Activated T-helper 1 cell treated with anti-CD3 and anti-CD28 coated beads, Interleukin-2, amount 50 U/mL, for 16 hours (primary cell): ENCODE results near the gene VPS45.

ENCODE experiments used
- DNase-seq, 2 donors: peaks; one replicate each; pipeline ENCODE4 v3.0.0-alpha.2; 2020; ENCODE audit warnings: low read depth in 1 of 2, low spot score in 1 of 2

The VPS45 gene

DNA sequence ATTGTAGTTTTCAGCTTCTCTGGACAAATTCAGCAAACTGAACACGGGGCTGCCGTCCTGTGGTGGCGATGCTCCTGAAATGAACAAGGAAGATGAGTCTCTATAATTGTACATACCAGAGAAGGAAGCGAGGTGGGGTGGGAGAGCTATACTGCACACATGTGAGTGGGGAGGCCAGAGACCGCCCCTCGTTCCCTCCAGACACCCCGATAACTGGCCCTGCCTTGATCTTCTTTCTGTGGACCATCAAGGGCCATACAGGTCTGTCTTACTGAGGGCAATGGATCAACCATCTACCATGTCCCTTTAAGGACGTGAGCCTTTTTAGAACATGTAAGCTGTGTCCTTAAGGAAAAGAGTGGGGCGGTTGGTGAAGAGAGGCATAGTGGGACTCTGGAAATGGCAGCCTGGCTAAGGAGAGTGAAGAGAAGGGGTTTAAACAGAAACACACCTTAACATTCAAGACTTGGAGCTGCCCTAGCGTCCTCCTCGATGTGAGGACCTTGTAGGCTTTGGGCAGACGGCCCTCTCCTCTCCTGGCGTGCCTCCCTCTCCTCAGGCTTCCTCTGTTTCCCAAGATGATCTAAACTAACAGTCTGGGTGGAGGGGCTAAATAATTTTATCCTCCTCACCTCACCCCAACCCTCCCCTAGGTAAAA is 88.0 kb downstream of the VPS45 start:
- no peak for DNase-seq

DNA sequence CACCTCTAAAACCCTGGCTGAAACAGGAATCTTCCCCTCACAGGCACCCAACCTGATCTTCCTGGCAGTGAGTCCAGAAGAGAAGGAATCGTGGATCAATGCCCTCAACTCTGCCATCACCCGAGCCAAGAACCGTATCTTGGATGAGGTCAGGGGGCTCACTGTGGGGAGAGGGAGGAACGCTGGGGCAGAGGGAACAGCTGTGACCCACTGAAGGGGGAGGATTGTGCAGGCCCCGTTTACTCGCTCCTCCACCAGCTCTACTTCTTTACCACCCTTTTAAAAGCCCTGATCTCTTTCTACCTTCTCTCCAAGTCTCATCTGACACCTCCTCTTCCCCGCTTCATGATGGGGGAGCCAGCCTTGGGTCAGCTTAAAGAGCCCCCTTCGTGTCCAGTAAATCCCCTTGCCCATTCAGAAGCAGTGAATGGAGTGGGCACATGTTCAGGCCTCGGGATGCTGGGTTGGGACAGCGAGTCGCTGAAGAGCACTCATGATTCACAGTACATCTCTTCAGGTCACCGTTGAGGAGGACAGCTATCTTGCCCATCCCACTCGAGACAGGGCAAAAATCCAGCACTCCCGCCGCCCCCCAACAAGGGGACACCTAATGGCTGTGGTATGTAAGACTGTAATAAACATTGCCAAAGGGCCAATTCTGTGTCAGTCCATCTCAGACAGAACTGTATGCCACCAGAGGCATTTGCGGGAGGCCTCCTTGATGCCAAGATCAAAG is 89.5 kb downstream of the VPS45 start:
- DNase-seq = no peak

DNA sequence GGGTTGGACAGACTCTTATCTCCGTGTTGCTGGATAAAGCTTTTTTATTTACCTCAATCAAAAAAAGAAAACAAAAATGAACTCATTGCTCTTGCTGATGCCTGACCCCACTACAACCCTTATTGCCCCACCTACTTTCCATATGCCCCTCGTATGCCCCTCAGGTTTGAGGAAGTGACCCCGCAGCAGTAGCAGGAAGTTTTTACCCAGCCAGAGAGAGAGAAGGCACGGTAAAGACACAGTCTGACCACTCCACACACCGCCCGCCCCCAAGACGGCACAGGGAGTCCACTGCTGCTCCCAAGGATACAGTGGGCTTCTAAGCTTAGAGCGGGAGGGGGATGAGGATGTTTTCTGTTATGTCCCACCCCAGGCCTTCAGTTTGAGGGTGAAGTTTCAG is 92.0 kb downstream of the VPS45 start:
- no peak for DNase-seq

DNA sequence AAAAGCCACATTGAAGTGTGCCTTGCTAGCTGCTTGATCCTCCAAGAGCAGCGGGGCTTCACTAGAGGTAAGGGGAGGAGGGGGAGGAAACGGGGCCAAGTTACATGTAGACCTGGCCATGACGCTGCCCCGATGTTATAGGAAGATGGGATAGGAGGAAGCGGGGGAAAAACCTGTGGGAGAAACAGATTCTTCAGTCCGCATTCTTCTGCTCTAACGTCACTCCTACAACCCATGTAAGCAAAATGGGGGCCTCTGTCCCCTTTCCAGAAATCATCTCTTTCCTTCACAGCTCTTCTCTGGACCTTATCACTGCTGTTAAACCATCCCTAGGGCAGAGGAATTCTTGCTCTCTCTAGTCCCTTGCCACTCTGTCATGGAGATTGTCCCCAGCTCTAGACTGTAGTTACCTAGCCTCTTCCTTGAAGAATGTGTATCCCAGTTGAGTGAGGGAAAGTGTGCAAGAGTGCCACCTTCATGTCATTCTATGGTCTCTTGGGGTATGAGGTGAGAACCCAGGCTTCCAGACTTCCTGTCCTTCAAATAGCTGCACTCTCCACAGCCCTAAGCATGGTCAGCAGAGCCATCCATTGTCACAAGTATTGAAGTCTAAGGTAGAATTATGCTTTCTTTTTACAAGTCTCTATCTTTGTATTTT is 93.5 kb downstream of the VPS45 start:
- no peak for DNase-seq

DNA sequence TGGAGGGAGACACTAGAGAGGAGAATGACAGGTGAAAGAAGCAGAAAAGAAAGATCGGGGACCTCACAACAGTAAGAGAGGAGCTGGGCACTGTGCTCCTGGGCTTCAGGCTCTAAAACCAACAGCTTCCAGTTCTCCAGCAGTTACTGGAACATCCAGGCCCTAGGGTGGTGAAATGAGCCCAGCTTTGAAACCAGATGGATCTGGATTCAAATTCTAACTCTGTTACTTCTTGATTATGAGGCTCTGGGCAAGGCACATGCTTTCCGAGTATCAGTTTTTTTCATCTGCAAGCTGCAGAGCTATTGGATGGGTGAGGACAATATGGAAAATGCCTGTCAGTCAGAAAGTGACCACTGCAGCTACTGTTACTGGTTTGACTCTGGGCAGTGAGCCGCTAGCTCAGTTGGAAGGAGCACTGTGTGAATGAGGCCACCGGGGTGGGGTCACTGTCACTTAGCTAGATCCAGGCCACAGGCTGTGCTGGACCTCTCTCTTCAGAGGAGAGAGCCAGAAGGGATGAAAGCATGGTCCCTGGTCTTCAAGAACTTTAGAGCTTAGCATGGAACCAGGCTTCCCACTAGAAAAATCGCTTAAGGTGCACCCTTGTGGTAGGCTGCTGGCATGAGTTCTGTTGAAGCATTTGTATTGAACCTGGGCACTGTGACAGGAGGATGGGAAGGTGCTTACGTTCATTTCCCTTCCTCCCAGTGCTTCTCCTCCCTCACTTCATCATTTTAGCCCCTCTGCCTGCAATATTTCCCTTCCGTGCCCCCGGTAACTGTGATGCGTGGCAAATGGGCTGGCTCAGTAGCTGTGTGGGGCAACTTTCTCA is 94.4 kb downstream of the VPS45 start:
- DNase-seq = no peak

DNA sequence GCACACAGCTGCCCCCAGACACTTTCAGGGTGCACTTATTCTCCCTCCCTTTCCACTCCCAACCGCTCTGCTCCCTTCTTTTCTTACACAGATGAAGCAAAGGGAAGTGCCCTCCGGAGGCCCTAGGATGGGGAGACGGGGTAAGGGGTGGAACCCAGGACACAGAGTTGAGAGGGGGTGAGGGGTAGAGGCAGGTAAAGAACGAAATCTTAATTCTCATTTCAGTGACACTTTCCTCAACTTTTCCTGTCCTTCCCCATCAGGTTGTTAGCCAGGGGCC is 94.9 kb downstream of the VPS45 start:
- DNase-seq = no peak

DNA sequence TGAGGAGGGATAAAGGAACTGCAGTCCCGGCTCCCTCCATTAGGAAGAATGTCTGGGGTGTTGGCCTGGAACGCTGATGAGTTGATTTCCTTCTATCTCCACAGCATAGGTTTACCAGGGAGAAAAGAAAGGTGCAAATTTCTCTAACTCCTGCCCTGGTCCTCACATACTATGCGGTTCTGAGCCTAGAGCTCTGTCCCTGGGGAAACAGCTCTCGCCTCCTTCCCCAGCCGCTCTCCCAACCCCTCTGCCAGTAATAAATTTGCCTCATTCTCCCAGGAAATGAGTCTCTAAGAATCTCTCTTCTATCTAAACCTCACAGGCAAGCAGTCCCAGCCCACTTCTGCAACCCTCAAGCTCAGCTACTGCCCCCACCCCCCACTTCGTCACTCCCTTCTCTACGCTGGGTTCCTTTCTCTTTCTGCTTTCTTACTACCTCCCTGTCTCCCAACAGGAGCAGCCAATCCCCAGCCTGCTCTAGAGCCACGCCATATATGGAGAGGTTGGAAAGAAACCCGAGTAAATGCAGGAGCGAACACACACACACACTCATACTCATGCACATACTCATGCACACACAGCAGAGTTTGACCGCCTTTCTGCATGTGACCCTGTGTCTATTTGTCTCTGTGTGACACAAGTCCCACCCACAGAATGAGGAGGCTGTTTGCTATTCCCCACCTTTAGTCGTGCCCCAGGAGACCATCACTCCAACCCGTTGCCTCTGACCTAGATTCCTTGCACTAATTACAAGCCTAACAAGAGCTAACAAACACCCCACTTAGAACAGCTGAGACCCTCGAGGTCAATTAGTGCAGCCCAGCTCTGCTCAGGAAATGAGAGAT is 95.5 kb downstream of the VPS45 start:
- no peak for DNase-seq

DNA sequence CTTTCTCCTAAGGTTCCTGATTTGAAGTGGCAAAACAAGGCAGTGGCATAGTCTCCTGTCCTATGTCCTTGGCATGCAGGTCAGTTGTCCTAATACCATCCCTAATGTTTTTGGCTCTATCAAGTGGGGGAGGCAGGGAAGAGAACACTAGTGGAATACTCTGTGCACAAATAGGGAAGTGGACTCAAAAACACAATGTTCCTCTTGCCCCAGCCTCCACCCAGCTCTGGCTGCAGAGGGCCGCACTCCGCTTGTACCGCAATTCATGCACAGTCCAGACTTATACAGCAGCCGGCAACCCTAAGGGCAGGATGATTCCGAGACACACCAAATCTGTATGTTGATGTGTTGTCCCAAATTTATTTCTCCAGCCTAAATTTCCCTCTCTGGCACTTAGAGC is 96.6 kb downstream of the VPS45 start:
- no peak for DNase-seq

DNA sequence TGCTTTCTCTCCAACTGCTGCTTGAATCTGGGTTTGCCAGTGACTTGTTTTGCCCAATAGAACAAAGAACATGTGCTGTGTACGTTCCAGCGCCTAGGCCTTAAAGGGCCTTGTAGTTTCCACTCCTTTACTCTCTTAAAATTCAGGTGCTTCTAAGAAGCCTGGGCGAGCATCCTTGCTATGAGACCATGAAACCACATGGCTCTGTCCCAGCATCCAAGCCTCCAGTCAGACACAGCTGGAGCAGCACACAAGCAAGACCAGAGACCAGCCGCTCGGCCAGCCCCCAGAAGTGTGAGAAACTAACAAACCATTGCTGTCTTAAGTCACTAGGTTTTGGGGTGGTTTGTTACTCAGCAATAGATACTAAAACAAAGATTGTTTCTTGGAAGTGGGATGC is 97.2 kb downstream of the VPS45 start:
- no peak for DNase-seq

DNA sequence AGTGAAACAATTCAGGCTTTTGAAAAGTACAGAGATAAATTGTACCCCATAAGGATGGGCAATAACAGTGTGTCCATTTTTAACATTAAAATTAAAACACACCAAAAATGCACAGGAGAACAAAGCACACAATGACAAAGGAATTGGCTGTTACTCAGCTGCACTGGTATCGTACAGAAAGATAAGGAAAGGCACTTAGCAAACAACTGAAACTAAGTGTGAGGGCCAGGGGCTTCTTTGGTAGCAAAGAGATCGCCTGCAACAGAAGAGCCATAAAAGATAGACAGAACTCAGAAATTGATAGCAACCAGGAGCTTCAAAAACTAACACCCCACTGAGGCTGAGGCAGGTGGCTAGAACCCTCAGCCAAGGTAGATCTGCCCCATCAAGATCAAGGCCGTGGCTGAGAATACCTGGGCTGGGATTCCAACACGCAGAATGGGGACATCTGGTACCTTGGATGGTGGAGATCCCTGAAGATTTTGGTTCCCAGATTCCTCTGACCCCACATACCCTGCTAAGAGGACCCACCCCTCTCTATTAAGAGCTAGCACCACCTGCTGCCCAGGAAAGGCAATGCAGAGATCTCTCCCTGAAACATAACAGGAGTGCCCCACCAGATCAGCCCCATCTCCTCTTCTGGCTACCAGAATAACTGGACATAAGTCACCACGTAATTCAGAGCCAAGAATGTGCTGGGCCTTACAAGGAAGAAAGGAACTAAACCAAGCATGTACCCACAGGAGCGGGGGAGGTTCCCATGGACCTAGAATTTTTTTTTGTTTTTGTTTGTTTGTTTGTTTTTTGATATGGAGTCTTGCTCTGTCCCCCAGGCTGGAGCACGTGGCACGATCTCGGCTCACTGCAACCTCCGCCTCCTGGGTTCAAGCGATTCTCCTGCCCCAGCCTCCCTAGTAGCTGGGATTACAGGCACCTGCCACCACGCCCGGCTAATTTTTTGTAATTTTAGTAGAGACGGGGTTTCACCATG is 98.3 kb downstream of the VPS45 start:
- peak; percentile 11 to 18 for DNase-seq

DNA sequence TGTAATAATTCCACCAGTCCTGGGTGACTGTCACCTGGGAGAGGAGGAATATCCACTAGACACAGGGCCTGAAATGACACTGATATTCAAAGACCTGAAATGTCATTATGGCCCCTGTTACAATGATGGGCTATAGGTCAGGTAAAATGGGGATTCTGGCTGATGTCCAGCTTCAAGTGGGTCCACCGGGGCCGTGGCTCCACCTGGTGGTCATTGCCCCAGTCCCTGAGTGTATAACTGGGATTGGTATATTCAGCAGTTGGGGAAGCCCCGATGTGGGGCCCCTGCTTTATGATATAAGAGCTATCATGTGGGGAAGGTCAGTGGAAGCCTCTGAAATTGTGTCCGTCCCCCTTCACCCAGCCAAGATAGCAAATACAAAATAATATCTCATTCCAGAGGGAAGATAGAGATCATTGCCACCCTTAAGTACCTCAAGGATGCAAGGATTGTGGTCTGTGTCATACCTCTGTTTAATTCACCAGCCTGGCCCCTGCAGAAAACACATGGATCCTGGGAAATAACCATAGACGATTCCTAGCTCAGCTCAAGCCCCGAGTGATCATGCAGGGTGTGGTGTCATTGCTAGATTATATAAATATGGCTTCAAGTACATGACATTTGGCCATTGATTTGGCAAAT is 101.5 kb downstream of the VPS45 start:
- DNase-seq = peak; percentile 23 to 24

DNA sequence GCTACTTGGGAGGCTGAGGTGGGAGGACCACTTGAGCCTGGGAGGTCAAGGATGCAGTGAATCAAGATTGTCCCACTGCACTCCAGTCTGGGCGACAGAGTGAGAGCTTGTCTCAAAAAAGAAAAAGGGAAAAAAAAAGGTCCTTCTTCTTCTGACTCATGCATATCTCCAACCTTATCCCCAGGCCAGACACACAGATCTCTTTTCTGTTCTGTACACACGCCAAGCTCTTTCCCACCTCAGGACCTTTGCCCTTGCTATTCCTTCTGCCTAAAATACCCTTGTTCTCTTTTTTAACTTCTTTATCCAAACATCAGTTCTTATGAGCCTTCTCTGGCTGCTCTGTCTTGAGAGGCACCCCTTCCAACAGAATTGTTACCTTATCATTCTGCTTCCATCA is 104.2 kb downstream of the VPS45 start:
- DNase-seq = no peak

DNA sequence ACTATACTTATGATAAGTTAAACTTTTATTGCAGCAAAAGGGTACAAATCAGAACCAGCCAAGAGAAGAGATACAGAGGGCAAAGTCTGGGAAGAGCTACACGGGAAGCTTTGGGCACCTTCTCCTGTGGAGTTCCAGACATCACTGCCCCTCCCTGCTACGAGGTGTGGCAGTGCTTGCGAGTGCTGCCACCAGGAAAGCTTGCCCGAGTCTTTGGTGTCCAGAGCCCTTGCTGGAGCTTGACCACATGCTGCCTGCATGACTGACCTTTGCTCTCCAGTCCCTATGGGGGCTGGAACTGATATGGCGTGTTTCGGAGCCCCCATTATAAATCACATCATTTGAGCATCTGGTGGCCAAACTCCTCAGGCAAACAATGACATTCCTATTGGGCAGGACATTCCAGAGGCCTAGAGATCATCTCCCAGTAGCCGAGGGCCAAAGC is 105.6 kb downstream of the VPS45 start:
- no peak for DNase-seq

DNA sequence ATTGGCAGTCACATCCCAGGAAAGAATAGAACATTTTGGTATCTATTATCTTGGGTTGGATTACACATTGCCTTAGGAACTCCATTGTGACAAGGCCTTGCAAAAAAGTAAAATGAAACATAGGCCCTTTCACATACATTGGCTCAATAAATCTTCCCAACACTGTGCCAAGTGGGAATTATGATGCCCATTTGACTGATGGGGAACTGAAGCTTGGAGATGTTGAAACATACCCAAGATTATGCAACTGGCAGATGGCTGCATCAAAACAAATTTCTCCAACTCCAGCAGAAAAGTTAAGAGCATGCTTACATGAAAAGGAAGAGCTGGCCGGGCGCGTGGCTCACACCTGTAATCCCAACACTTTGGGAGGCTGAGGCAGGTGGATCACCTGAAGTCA is 109.0 kb downstream of the VPS45 start:
- DNase-seq = no peak

DNA sequence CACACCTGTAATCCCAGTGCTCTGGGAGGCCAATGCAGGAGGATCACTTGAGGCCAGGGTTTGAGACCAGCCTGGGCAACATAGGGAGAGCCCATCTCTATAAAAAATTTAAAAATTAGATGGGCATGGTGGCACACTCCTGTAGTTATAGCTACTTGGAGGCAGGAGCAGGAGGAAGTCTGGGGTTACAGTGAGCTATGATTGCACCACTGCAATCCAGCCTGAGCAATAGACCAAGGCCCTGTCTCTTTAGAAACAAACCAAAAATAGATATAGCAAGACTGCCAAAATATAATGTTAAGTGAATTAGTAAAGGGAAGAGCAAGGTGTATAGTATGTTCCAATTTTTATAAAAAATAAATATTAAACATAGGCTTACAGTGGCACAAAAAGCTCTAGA is 111.0 kb downstream of the VPS45 start:
- no peak for DNase-seq

DNA sequence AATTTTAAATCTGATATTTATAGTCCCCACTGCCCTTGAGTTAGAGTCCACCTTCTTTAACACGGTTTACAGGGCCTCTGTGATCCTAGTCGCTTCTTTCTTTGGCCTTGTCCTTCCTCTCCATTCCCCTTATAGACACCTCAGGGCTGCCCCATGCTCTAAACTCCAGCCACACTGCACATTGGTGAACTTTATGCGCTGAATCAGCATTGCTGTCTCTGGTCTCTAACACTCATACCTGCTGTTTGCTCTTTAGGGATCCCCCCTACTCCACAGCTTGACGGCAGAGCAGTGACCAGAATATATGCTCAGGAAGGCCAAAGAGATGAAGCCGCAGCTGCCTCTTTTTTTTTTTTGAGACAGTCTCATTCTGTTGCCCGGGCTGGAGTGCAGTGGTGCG is 112.3 kb downstream of the VPS45 start:
- DNase-seq = no peak

DNA sequence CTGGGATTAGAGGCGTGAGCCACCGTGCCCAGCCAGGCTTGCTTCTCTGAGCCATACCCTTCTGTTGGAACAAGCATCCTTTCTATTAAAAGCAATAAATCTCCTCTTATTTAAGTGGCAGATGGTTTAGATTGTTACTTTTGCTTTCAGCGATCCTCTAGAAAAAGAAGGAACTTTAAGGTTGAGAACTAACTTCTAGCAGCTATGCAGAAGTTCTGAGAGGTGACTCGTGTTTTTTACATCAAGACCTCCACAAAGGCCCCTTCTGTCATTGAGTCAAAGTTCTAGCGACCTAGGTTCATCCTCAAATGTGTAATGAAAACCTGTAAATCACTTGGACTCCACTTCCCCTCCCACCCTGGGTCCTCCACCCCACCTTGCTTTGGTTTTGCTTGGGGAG is 112.9 kb downstream of the VPS45 start:
- DNase-seq = no peak

DNA sequence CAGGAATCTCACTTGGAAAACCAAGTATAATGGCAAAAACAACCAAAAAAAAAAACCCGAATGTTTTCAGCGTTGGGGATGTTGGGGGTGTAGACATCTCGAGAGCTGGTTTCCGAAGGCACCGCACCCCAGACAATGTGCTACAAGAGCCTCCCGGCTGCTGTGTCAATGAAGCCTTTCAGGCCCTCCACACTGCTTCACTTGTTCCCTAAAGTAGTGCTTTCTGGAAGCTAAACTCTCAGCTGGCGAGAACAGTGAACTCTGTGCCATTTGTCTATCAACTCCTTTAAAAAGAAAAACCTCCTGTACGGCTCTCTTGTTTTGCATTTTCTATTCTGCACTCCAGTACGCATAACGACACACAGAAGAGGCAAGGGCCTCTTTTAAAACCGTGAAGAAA is 114.7 kb downstream of the VPS45 start:
- no peak for DNase-seq

DNA sequence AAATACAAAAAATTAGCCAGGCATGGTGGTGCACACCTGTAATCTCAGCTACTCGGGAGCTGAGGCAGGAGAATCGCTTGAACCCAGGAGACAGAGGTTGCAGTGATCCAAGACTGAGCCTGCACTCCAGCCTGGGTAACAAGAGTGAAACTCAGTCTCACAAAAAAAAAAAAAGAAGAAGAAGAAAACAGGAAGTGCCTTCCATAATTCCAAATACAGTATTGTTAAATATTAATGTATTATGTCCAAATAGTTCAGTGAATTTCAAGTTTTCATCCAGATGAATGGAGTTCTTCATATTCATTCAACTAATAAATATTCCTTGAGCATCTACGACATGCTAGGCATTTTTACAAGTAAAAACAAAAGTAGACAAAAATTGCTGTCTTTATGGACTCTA is 115.5 kb downstream of the VPS45 start:
- no peak for DNase-seq
